C4-2B (cell line): ENCODE results near the gene PLEKHA8.

Experiments
- CTCF ChIP-seq: fragments of 450-650 bp; conservative IDR thresholded peaks from 2 replicates; pipeline ENCODE4 v1.5.1; 2017; ENCODE audit warnings: mild to moderate bottlenecking
- ZFX ChIP-seq: fragments of 450-650 bp; IDR thresholded peaks from 2 replicates; pipeline ENCODE4 v1.6.1; 2017

- TF ChIP-seq CTCF (no peak), ZFX (no peak)
Observed at GRCh38 chr7:30171766-30172447, 143.7 kb downstream of the PLEKHA8 start.
